Fibroblast of lung (primary cell): ENCODE data around the gene NOSIP.

ENCODE experiments used
- CTCF ChIP-seq, 2 donors: IDR thresholded peaks in 1 of 2; conservative IDR thresholded peaks in 1 of 2; 1 replicate in 1 of 2; 2 replicates in 1 of 2; pipeline ENCODE4 v1.5.1; 2011 to 2012; ENCODE audit warnings: low read length in 2 of 2, control low read depth in 1 of 2, inconsistent platforms in 1 of 2, low read depth in 1 of 2, mild to moderate bottlenecking in 1 of 2
- EZH2 ChIP-seq: IDR thresholded peaks from 2 replicates; pipeline ENCODE4 v1.5.1; 2012; ENCODE audit warnings: low read length, control low read depth, mild to moderate bottlenecking; ENCODE audit errors: missing control alignments

- no peak for TF ChIP-seq CTCF (conservative IDR thresholded peaks at IDR 0.05 in 1 of 2, IDR thresholded peaks at IDR 0.05 in 1 of 2; ENCODE audit: low read depth in 1 of 2, low read length in 2 of 2)
- no peak for TF ChIP-seq EZH2
These were observed 49.3 kb upstream of the NOSIP start for GRCh38 chr19:49629659-49630058.
